SK-N-MC (cell line): ENCODE results near the gene BPIFA1.

Source experiments
- DNase-seq: peaks from one replicate; pipeline ENCODE4 v3.0.0-alpha.2; 2011; ENCODE audit warnings: low read depth, low spot score
- H3K27ac ChIP-seq: fragments of 200-600 bp; sonication (generic); 2 replicates; pipeline ENCODE4 v1.5.1; 2016; ENCODE audit warnings: mixed run types
- H3K36me3 ChIP-seq: fragments of 200-600 bp; sonication (generic); 2 replicates; pipeline ENCODE4 v1.6.1; 2017; ENCODE audit warnings: antibody characterized with exemption, low read length, mixed read lengths; ENCODE audit not compliant: insufficient read depth
- H3K4me3 ChIP-seq: fragments of 200-600 bp; sonication (generic); 2 replicates; pipeline ENCODE4 v1.5.1; 2016
- H3K9ac ChIP-seq: fragments of 200-600 bp; sonication (generic); 2 replicates; pipeline ENCODE4 v1.8.0; 2017; ENCODE audit warnings: mixed run types, mixed read lengths; ENCODE audit not compliant: insufficient read length
- H3K9me3 ChIP-seq: fragments of 200-600 bp; sonication (generic); 2 replicates; pipeline ENCODE4 v1.6.1; 2017; ENCODE audit warnings: low read depth, mild to moderate bottlenecking, antibody characterized with exemption, low read length, moderate library complexity, mixed read lengths
- EZH2 ChIP-seq: fragments of 200-600 bp; sonication (generic); IDR thresholded peaks from one replicate; pipeline ENCODE4 v1.6.1; 2017; ENCODE audit warnings: antibody characterized with exemption
- FOXP2 ChIP-seq: optimal IDR thresholded peaks from 2 replicates; pipeline ENCODE3; 2011; ENCODE audit warnings: mild to moderate bottlenecking, moderate library complexity; ENCODE audit not compliant: insufficient read depth; ENCODE audit errors: extremely low read length, control extremely low read depth
- POLR2AphosphoS5 ChIP-seq: IDR thresholded peaks from 2 replicates; pipeline ENCODE4 v1.6.1; 2012; ENCODE audit warnings: mild to moderate bottlenecking, low read depth, low read length, borderline replicate concordance

BPIFA1 gene

DNA sequence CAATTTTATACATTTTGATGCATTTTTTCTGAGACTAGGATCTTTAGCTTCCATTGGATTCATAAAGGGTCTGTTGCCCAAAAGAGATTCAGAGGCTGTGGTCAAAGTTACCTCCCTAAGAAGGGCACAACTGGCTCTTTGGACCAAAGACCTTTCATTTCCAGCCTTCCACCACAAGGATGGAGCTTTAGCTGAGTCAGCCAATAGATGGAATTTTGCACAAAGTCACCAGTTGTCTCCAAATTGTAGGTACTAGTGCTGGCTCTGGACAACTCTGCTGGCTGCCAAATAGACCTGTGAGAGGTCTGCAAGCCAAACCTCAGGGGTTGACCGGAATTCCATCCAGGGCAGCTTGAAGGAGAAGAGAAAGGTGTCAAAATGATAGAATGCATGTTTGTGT lies 555 bp downstream of the BPIFA1 start:
- no peak overlapping the region for H3K9ac ChIP-seq
- H3K36me3 ChIP-seq: no peaks in the 10 kb centered on the region
- H3K27ac ChIP-seq: no peak overlapping the region
- H3K4me3 ChIP-seq: no peak overlapping the region
- DNase-seq: no peak
- no peaks in the 10 kb centered on the region for H3K9me3 ChIP-seq
- TF ChIP-seq FOXP2 (no peak), EZH2 (no peak), POLR2AphosphoS5 (no peak)

DNA sequence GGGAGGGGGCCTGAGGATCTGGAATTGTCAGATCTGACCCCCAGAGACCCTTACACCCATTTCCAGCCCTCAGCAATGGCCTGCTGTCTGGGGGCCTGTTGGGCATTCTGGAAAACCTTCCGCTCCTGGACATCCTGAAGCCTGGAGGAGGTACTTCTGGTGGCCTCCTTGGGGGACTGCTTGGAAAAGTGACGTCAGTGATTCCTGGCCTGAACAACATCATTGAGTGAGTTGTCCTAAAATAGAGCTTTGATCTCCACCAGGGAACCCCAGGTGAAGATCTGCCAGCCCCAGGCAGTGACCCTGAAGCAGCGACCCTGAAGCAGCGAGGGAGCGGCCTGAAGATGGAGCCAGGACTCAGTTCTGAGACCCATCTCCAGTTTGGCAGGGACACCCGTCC lies 2.2 kb downstream of the BPIFA1 start:
- H3K36me3 ChIP-seq: no peaks in the 10 kb centered on the region
- DNase-seq: no peak
- H3K27ac ChIP-seq: no peak overlapping the region
- no peak overlapping the region for H3K9ac ChIP-seq
- TF ChIP-seq FOXP2 (no peak), POLR2AphosphoS5 (no peak), EZH2 (no peak)
- H3K4me3 ChIP-seq: no peak overlapping the region
- H3K9me3 ChIP-seq: no peaks in the 10 kb centered on the region

DNA sequence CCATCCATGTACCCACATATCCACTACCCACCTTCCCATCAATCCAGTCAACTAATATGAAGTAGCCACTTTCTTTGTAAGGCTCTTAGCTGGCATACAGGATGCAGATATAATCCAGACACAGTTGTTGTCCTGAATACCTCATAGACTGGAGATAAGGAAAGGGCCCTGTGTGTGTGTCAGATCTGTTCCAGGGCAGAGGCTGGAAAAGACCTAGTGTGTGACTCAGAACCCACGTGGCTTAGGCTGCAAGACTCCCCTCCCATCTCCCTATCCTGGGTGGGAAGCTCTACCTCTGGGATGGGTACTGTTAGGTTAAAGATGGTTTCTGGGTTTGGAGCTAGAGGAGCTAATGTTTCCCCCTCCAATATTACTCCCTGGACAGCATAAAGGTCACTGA lies 3.6 kb downstream of the BPIFA1 start:
- TF ChIP-seq FOXP2: no peak
- TF ChIP-seq EZH2: no peak
- TF ChIP-seq POLR2AphosphoS5: no peak
- Histone ChIP-seq H3K9ac (no peak overlapping the region), H3K4me3 (no peak overlapping the region), H3K9me3 (no peaks in the 10 kb centered on the region), H3K36me3 (no peaks in the 10 kb centered on the region), H3K27ac (no peak overlapping the region)
- no peak for DNase-seq

GRCh38 chr20:33239979-33240736 lies 4.4 kb downstream of the BPIFA1 start:
- H3K27ac ChIP-seq: no peak overlapping the region
- H3K4me3 ChIP-seq: no peak overlapping the region
- TF ChIP-seq EZH2: no peak
- TF ChIP-seq POLR2AphosphoS5: no peak
- no peaks in the 10 kb centered on the region for H3K9me3 ChIP-seq
- H3K9ac ChIP-seq: no peak overlapping the region
- no peaks in the 10 kb centered on the region for H3K36me3 ChIP-seq
- no peak for DNase-seq

- no peaks in the 10 kb centered on the region for H3K9me3 ChIP-seq
- TF ChIP-seq POLR2AphosphoS5 (no peak), EZH2 (no peak), FOXP2 (no peak)
Observed at GRCh38 chr20:33240923-33241322, 5.1 kb downstream of the BPIFA1 start.

GRCh38 chr20:33242319-33243100 lies 6.7 kb downstream of the BPIFA1 start:
- no peaks in the 10 kb centered on the region for H3K36me3 ChIP-seq
- TF ChIP-seq EZH2 (no peak), POLR2AphosphoS5 (no peak), FOXP2 (no peak)
- H3K9me3 ChIP-seq: no peaks in the 10 kb centered on the region
- no peak overlapping the region for H3K27ac ChIP-seq
- no peak for DNase-seq
- H3K4me3 ChIP-seq: no peak overlapping the region
- no peak overlapping the region for H3K9ac ChIP-seq

More at GRCh38 chr20:33240923-33241322, 5.1 kb downstream of the BPIFA1 start:
- Histone ChIP-seq H3K27ac (no peak overlapping the region), H3K4me3 (no peak overlapping the region), H3K9ac (no peak overlapping the region), H3K36me3 (no peaks in the 10 kb centered on the region)
- DNase-seq: no peak

DNA sequence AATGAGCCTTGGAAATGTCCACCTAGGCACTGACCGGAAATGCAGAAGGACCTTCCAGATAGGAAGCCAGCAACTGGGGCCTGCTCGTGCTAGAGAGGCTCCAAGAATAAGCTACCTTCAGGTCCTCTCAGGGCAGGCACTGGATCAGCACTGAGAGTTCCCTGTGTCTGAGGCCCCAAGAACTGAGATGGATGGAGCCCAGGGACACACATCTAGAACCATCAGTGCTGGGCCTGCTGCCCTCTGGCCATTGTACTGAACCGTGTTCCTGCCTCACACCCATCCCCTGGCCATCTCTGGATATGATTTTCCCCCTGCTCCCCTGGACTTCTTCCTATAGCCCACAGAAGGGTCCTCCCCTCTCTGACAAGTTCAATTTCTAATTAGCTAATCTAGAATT lies 10.3 kb downstream of the BPIFA1 start:
- TF ChIP-seq FOXP2: no peak
- TF ChIP-seq POLR2AphosphoS5: no peak
- DNase-seq: no peak
- no peak overlapping the region for H3K27ac ChIP-seq
- no peaks in the 10 kb centered on the region for H3K9me3 ChIP-seq
- no peak overlapping the region for H3K9ac ChIP-seq
- H3K36me3 ChIP-seq: no peaks in the 10 kb centered on the region
- H3K4me3 ChIP-seq: no peak overlapping the region

DNA sequence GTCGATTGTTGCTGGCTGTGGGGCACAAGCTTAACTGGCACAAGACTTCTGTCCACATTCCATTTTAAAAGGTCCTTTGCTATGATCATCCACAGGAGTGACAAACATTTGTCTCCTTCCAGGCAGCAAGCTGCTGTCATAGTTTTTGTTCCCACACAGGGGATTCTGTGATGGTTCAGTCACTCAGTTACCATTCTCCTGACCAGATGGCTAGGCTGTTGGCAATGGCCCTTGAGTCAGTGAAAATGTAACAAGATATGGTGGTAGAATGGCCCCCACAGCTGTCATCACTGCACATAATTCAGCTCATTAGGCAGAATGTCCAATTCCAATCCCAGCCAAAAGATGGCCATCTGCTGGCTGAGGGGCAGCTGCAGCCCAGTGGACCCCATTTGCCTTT lies 13.7 kb downstream of the BPIFA1 start:
- TF ChIP-seq FOXP2 (no peak), EZH2 (no peak), POLR2AphosphoS5 (no peak)
- H3K4me3 ChIP-seq: no peak overlapping the region
- no peaks in the 10 kb centered on the region for H3K36me3 ChIP-seq
- H3K9ac ChIP-seq: no peak overlapping the region
- H3K9me3 ChIP-seq: no peaks in the 10 kb centered on the region
- no peak overlapping the region for H3K27ac ChIP-seq
- no peak for DNase-seq
